GM18499 (cell line): ENCODE results near the gene RPL37.
"Not testable (repeated sequence)": the region's sequence is repeated elsewhere in the genome, so short reads cannot be mapped to it uniquely, and the experiment has no call there.

ENCODE experiments used
- ATAC-seq: cut with Tn5 transposase; IDR thresholded peaks from one replicate; pipeline ENCODE4 v1.9.1; 2021; ENCODE audit warnings: moderate number of reproducible peaks; ENCODE audit not compliant: insufficient read depth, unreplicated experiment

Gene RPL37

GRCh38 chr5:40798012-40798800 lies 36.8 kb downstream of the RPL37 start, which contains the start of gene PRKAA1:
Gene PRKAA1 (minus strand): TSS chr5:40798374. CDS start chr5:40798189, 185 bp downstream.
- peak; percentile 79 for ATAC-seq

- ATAC-seq = peak; percentile 18
These were observed 37.6 kb downstream of the RPL37 start for GRCh38 chr5:40797273-40798011.

GRCh38 chr5:40796487-40796889 lies 38.5 kb downstream of the RPL37 start:
- ATAC-seq = no peak

- not testable (repeated sequence) for ATAC-seq
These were observed 40.1 kb downstream of the RPL37 start for GRCh38 chr5:40794877-40795276.

GRCh38 chr5:40794340-40794739 lies 40.7 kb downstream of the RPL37 start:
- not testable (repeated sequence) for ATAC-seq

- ATAC-seq = not testable (repeated sequence)
These were observed 42.3 kb downstream of the RPL37 start for GRCh38 chr5:40792691-40793090.

GRCh38 chr5:40791715-40792139 lies 43.3 kb downstream of the RPL37 start:
- no peak for ATAC-seq

- no peak for ATAC-seq
These were observed 44.0 kb downstream of the RPL37 start for GRCh38 chr5:40790947-40791593.

GRCh38 chr5:40788941-40789340 lies 46.1 kb downstream of the RPL37 start:
- ATAC-seq = not testable (repeated sequence)

- no peak for ATAC-seq
These were observed 47.0 kb downstream of the RPL37 start for GRCh38 chr5:40787986-40788385.

- not testable (repeated sequence) for ATAC-seq
These were observed 48.4 kb downstream of the RPL37 start for GRCh38 chr5:40786664-40787063.

- ATAC-seq = no peak
These were observed 50.1 kb downstream of the RPL37 start for GRCh38 chr5:40784916-40785315.

- no peak for ATAC-seq
These were observed 50.9 kb downstream of the RPL37 start for GRCh38 chr5:40784027-40784653.

- ATAC-seq = no peak
These were observed 53.1 kb downstream of the RPL37 start for GRCh38 chr5:40781843-40782409.

GRCh38 chr5:40780858-40781257 lies 54.2 kb downstream of the RPL37 start:
- no peak for ATAC-seq

- no peak for ATAC-seq
These were observed 54.8 kb downstream of the RPL37 start for GRCh38 chr5:40780199-40780598.

GRCh38 chr5:40779561-40779960 lies 55.5 kb downstream of the RPL37 start:
- no peak for ATAC-seq

GRCh38 chr5:40778133-40778532 lies 56.9 kb downstream of the RPL37 start:
- ATAC-seq = no peak

GRCh38 chr5:40776658-40776977 lies 58.4 kb downstream of the RPL37 start:
- no peak for ATAC-seq
